OCI-LY3 (cell line): Measurements from ENCODE around the gene TEX264.

Source experiments
- H2AFZ ChIP-seq: fragments of 200-600, 300-600 bp; shearing (Covaris generic); 2 replicates; pipeline ENCODE4 v1.6.0; 2014; ENCODE audit warnings: antibody characterized with exemption, low read depth, low read length
- H3K27ac ChIP-seq: fragments of 200-600, 300-600 bp; sonication (generic); 2 replicates; pipeline ENCODE4 v1.5.1; 2014; ENCODE audit warnings: mild to moderate bottlenecking, low read length, moderate library complexity, mixed read lengths
- H3K27me3 ChIP-seq: fragments of 200-600, 300-600 bp; sonication (generic); 2 replicates; pipeline ENCODE4 v1.6.1; 2014; ENCODE audit warnings: low read depth, low read length, mixed read lengths
- H3K36me3 ChIP-seq: fragments of 200-600, 300-600 bp; sonication (generic); replicated peaks from 2 replicates; pipeline ENCODE3; 2014; ENCODE audit warnings: low read depth, low read length, mixed read lengths
- H3K4me1 ChIP-seq: fragments of 300-600, 200-600 bp; sonication (generic); 2 replicates; pipeline ENCODE4 v1.6.1; 2014; ENCODE audit warnings: low read length, mixed read lengths
- H3K4me2 ChIP-seq: fragments of 200-600, 300-600 bp; sonication (generic); 2 replicates; pipeline ENCODE4 v1.6.1; 2014; ENCODE audit warnings: low read length, mixed read lengths
- H3K4me3 ChIP-seq: fragments of 300-600, 200-600 bp; sonication (generic); 2 replicates; pipeline ENCODE4 v1.5.1; 2014; ENCODE audit warnings: antibody characterized with exemption, mild to moderate bottlenecking, low read length, moderate library complexity
- H3K79me2 ChIP-seq: fragments of 300-600, 200-600 bp; shearing (Covaris generic); 2 replicates; pipeline ENCODE4 v1.6.1; 2014; ENCODE audit warnings: mild to moderate bottlenecking, low read length, mixed read lengths
- H3K9ac ChIP-seq: fragments of 300-600, 200-600 bp; shearing (Covaris generic); 2 replicates; pipeline ENCODE4 v1.6.0; 2014; ENCODE audit warnings: mild to moderate bottlenecking, low read length, moderate library complexity
- H3K9me3 ChIP-seq: fragments of 200-600, 300-600 bp; shearing (Covaris generic); 2 replicates; pipeline ENCODE4 v1.6.1; 2014; ENCODE audit warnings: low read length, mixed read lengths; ENCODE audit not compliant: insufficient read depth
- H4K20me1 ChIP-seq: fragments of 200-600, 300-600 bp; sonication (generic); 2 replicates; pipeline ENCODE4 v1.6.1; 2016; ENCODE audit warnings: low read length, mixed read lengths; ENCODE audit not compliant: insufficient read depth
- CTCF ChIP-seq: fragments of 200-600, 300-600 bp; sonication (generic); IDR thresholded peaks from 2 replicates; pipeline ENCODE4 v1.5.1; 2014; ENCODE audit warnings: antibody characterized with exemption, low read length, low read depth
- EZH2phosphoT487 ChIP-seq: fragments of 200-600 bp; shearing (Covaris generic); IDR thresholded peaks from 2 replicates; pipeline ENCODE4 v1.6.1; 2018; ENCODE audit warnings: antibody characterized with exemption, mixed run types, low read depth

The TEX264 gene

GRCh38 chr3:51677358-51677757 lies 6.3 kb downstream of the TEX264 start:
- Histone ChIP-seq H3K27me3 (no peaks in the 10 kb centered on the region), H3K4me3 (no peak overlapping the region), H3K9me3 (no peaks in the 10 kb centered on the region), H3K4me2 (no peak overlapping the region), H2AFZ (no peak overlapping the region), H3K36me3 (peaks cover 24% of the 10 kb centered on the region), H3K9ac (no peak overlapping the region), H4K20me1 (peaks cover 17% of the 10 kb centered on the region), H3K27ac (no peak overlapping the region), H3K4me1 (peaks cover 15% of the 10 kb centered on the region), H3K79me2 (peaks cover 9% of the 10 kb centered on the region)
- TF ChIP-seq CTCF, result no peak
- no peak for TF ChIP-seq EZH2phosphoT487

DNA sequence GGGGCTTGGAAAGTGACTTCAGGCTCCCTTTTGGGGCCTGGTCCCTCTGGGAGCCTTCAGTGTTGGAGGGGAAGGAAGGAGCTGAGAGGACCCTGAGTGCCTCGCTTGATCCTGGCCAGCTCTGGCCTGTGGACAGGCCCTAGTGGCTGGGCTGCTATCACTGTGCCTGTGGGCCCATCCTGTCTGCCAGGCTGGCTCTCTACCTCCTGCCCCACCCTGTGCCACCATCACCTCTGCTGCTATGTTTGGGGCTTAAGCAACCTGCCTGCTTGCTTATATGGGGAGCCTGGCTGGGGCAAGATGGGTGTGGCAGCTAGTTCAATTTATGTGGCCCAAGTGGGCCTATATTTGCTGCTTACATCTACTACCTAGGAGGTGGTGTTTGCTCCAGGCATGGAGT lies 7.1 kb downstream of the TEX264 start:
- Histone ChIP-seq H2AFZ (no peak overlapping the region), H3K79me2 (peaks cover 6% of the 10 kb centered on the region), H3K36me3 (peaks cover 32% of the 10 kb centered on the region), H3K4me1 (peaks cover 11% of the 10 kb centered on the region), H3K9ac (no peak overlapping the region), H3K4me2 (no peak overlapping the region), H3K27me3 (no peaks in the 10 kb centered on the region), H3K27ac (no peak overlapping the region), H4K20me1 (peaks cover 23% of the 10 kb centered on the region), H3K9me3 (no peaks in the 10 kb centered on the region), H3K4me3 (no peak overlapping the region)
- no peak for TF ChIP-seq CTCF
- no peak for TF ChIP-seq EZH2phosphoT487

- Histone ChIP-seq H3K27ac (no peak overlapping the region), H3K9me3 (no peaks in the 10 kb centered on the region), H2AFZ (no peak overlapping the region), H3K4me2 (no peak overlapping the region), H3K4me3 (no peak overlapping the region), H3K36me3 (peaks cover 35% of the 10 kb centered on the region), H3K27me3 (no peaks in the 10 kb centered on the region), H3K79me2 (peaks cover 1% of the 10 kb centered on the region), H3K4me1 (peaks cover 10% of the 10 kb centered on the region), H3K9ac (no peak overlapping the region), H4K20me1 (peaks cover 23% of the 10 kb centered on the region)
- TF ChIP-seq CTCF, result no peak
- TF ChIP-seq EZH2phosphoT487, result no peak
These were observed 7.6 kb downstream of the TEX264 start for GRCh38 chr3:51678641-51679040.

DNA sequence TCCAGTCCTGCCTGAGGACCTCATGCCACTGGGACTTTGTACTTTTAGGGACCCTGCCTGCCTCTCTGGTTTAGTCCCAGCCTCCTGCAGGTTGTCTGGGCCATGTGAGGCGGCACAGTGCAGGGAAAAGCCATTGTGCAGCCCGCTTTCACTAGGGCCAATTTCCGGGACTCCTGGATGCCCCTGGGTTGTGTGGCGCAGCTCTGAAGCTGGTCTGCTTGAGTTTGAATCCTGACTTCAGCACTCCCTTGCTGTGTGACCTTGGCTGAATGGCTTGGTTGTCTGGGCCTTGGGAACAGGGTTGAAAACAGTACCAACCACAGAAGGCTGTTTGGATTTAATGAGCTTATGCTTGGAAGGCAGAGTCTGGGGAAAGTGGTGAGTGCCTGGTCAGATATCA lies 8.3 kb downstream of the TEX264 start:
- no peak overlapping the region for H3K27ac ChIP-seq
- no peak overlapping the region for H3K4me2 ChIP-seq
- no peaks in the 10 kb centered on the region for H3K27me3 ChIP-seq
- TF ChIP-seq CTCF (no peak), EZH2phosphoT487 (no peak)
- peaks cover 10% of the 10 kb centered on the region for H3K4me1 ChIP-seq
- H2AFZ ChIP-seq, result no peak overlapping the region
- peaks cover 23% of the 10 kb centered on the region for H4K20me1 ChIP-seq
- H3K79me2 ChIP-seq, result no peaks in the 10 kb centered on the region; the same call in 1 of the 2 replicates
- no peak overlapping the region for H3K9ac ChIP-seq
- H3K4me3 ChIP-seq, result no peak overlapping the region
- H3K36me3 ChIP-seq, result peaks cover 33% of the 10 kb centered on the region
- H3K9me3 ChIP-seq, result no peaks in the 10 kb centered on the region
